H9 (cell line): ENCODE measurements around the gene SLC35F3. TPM values are rescaled to one million over a fixed set of nuclear protein-coding genes. Genes with fewer than 3 reads are reported as not detected.

Experiments
- DNase-seq: peaks from one replicate; pipeline ENCODE4 v3.0.0-alpha.2; 2017
- H2AFZ ChIP-seq: one replicate; pipeline ENCODE4 v1.6.1; 2013; ENCODE audit warnings: mild to moderate bottlenecking, low read length, control low read depth, moderate library complexity
- H2AK5ac ChIP-seq: 2 replicates; pipeline ENCODE4 v1.6.1; 2013; ENCODE audit warnings: low read length, control low read depth, mixed read lengths; ENCODE audit not compliant: insufficient read length
- H2BK120ac ChIP-seq: one replicate; pipeline ENCODE4 v1.6.1; 2013; ENCODE audit warnings: low read depth, mild to moderate bottlenecking, low read length, control low read depth, inconsistent platforms; ENCODE audit not compliant: poor library complexity, severe bottlenecking
- H2BK12ac ChIP-seq: 2 replicates; pipeline ENCODE4 v1.6.1; 2013; ENCODE audit warnings: low read length, control low read depth, mixed read lengths, low read depth; ENCODE audit not compliant: insufficient read length
- H2BK15ac ChIP-seq: 2 replicates; pipeline ENCODE4 v1.6.1; 2013; ENCODE audit warnings: low read depth, low read length, control low read depth
- H2BK20ac ChIP-seq: one replicate; pipeline ENCODE4 v1.6.1; 2013; ENCODE audit warnings: low read depth, mild to moderate bottlenecking, low read length, control low read depth, inconsistent platforms; ENCODE audit not compliant: poor library complexity, severe bottlenecking
- H2BK5ac ChIP-seq: 2 replicates; pipeline ENCODE4 v1.6.1; 2013; ENCODE audit warnings: low read length, control low read depth, mixed read lengths; ENCODE audit not compliant: insufficient read length
- H3K14ac ChIP-seq: 2 replicates; pipeline ENCODE4 v1.6.1; 2013; ENCODE audit warnings: low read length, control low read depth; ENCODE audit not compliant: insufficient read depth
- H3K18ac ChIP-seq: 2 replicates; pipeline ENCODE4 v1.6.1; 2013; ENCODE audit warnings: low read depth, mild to moderate bottlenecking, mixed read lengths, low read length, control low read depth; ENCODE audit not compliant: insufficient read length
- H3K23ac ChIP-seq: 2 replicates; pipeline ENCODE4 v1.6.1; 2013; ENCODE audit warnings: low read length, control low read depth, mixed read lengths, low read depth; ENCODE audit not compliant: insufficient read length
- H3K23me2 ChIP-seq: 2 replicates; pipeline ENCODE4 v1.6.1; 2013; ENCODE audit warnings: low read depth, mild to moderate bottlenecking, mixed read lengths, low read length, control low read depth; ENCODE audit not compliant: insufficient read length, poor library complexity, severe bottlenecking
- H3K27ac ChIP-seq: 2 replicates; pipeline ENCODE4 v1.5.1; 2013; ENCODE audit warnings: low read length, control low read depth, mixed read lengths, low read depth; ENCODE audit not compliant: insufficient read length
- H3K27me3 ChIP-seq: 2 replicates; pipeline ENCODE4 v1.6.1; 2013; ENCODE audit warnings: low read length, control low read depth, inconsistent platforms; ENCODE audit not compliant: insufficient read depth
- H3K4ac ChIP-seq: 2 replicates; pipeline ENCODE4 v1.6.1; 2013; ENCODE audit warnings: low read depth, mild to moderate bottlenecking, control low read depth, inconsistent platforms, low read length, moderate library complexity
- H3K4me1 ChIP-seq: 2 replicates; pipeline ENCODE4 v1.6.1; 2013; ENCODE audit warnings: low read length, control low read depth, inconsistent platforms; ENCODE audit not compliant: insufficient read depth
- H3K4me2 ChIP-seq: 2 replicates; pipeline ENCODE4 v1.6.1; 2013; ENCODE audit warnings: low read length, control low read depth, mixed read lengths; ENCODE audit not compliant: insufficient read length, insufficient read depth
- H3K56ac ChIP-seq: 2 replicates; pipeline ENCODE4 v1.6.1; 2013; ENCODE audit warnings: low read depth, mild to moderate bottlenecking, mixed read lengths, low read length, control low read depth; ENCODE audit not compliant: insufficient read length
- H3K79me1 ChIP-seq: 2 replicates; pipeline ENCODE4 v1.6.1; 2013; ENCODE audit warnings: low read depth, mild to moderate bottlenecking, moderate library complexity, low read length, control low read depth, inconsistent platforms; ENCODE audit not compliant: insufficient read depth, poor library complexity, severe bottlenecking
- H3K79me2 ChIP-seq: 2 replicates; pipeline ENCODE4 v1.6.1; 2013; ENCODE audit warnings: low read length, control low read depth, inconsistent platforms; ENCODE audit not compliant: insufficient read depth
- H3K9ac ChIP-seq: 2 replicates; pipeline ENCODE4 v1.6.1; 2013; ENCODE audit warnings: low read length, control low read depth, mixed read lengths; ENCODE audit not compliant: insufficient read length; ENCODE audit errors: extremely low read depth
- H3K9me3 ChIP-seq: one replicate; pipeline ENCODE4 v1.6.1; 2013; ENCODE audit warnings: low read depth, low read length, inconsistent platforms; ENCODE audit not compliant: control insufficient read depth
- H3T11ph ChIP-seq: one replicate; pipeline ENCODE4 v1.6.1; 2013; ENCODE audit warnings: mild to moderate bottlenecking, low read length, control low read depth, inconsistent platforms
- H4K20me1 ChIP-seq: one replicate; pipeline ENCODE4 v1.6.1; 2013; ENCODE audit not compliant: control insufficient read depth, insufficient read length, insufficient read depth
- H4K5ac ChIP-seq: 2 replicates; pipeline ENCODE4 v1.6.1; 2013; ENCODE audit warnings: low read depth, mild to moderate bottlenecking, mixed read lengths, low read length, control low read depth; ENCODE audit not compliant: insufficient read length
- H4K8ac ChIP-seq: replicated peaks from 2 replicates; pipeline ENCODE4 v1.6.1; 2013; ENCODE audit warnings: low read length, control low read depth, mixed read lengths, low read depth; ENCODE audit not compliant: insufficient read length
- H4K91ac ChIP-seq: 2 replicates; pipeline ENCODE4 v1.6.1; 2013; ENCODE audit warnings: low read depth, mild to moderate bottlenecking, moderate library complexity, mixed read lengths, low read length, control low read depth; ENCODE audit not compliant: insufficient read length
- H3K27ac Mint-ChIP-seq, 3 experiments: 2 replicates in 2 of 3; 3 replicates in 1 of 3; pipeline ENCODE4 v1.8.0; 2020 to 2021; ENCODE audit warnings: mixed read lengths in 3 of 3, mild to moderate bottlenecking in 1 of 3, moderate library complexity in 1 of 3
- H3K27me3 Mint-ChIP-seq: 2 replicates; pipeline ENCODE4 v1.8.0; 2021; ENCODE audit warnings: low read depth, mild to moderate bottlenecking, moderate library complexity, mixed read lengths
- H3K36me3 Mint-ChIP-seq, 3 experiments: 2 replicates in 2 of 3; 3 replicates in 1 of 3; pipeline ENCODE4 v1.8.0; 2020 to 2021; ENCODE audit warnings: low read depth in 3 of 3, mixed read lengths in 3 of 3; ENCODE audit not compliant: insufficient read depth in 1 of 3
- H3K4me1 Mint-ChIP-seq, 2 experiments: 2 replicates each; pipeline ENCODE4 v1.8.0; 2020; ENCODE audit warnings: mixed read lengths in 2 of 2
- H3K4me3 Mint-ChIP-seq, 2 experiments: 2 replicates in 1 of 2; 3 replicates in 1 of 2; pipeline ENCODE4 v1.8.0; 2020 to 2021; ENCODE audit warnings: mild to moderate bottlenecking in 2 of 2, mixed read lengths in 2 of 2, moderate library complexity in 1 of 2
- H3K9me3 Mint-ChIP-seq, 2 experiments: 2 replicates in 1 of 2; 3 replicates in 1 of 2; pipeline ENCODE4 v1.8.0; 2020; ENCODE audit warnings: mild to moderate bottlenecking in 2 of 2, mixed read lengths in 2 of 2, moderate library complexity in 1 of 2
- CTCF ChIP-seq: fragments of 200-600 bp; sonication (generic); conservative IDR thresholded peaks from 3 replicates; pipeline ENCODE4 v1.8.0; 2021; ENCODE audit warnings: antibody characterized with exemption, mild to moderate bottlenecking
- WGBS: extraction: QIAGEN DNeasy Blood & Tissue Kit; methylation state at CpG from one replicate; pipeline ENCODE4 v1.1.7; 2013; ENCODE audit warnings: missing lambda C conversion rate, low lambda C conversion rate, mixed read lengths; ENCODE audit not compliant: insufficient read length; ENCODE audit errors: extremely low coverage; 5-methylcytosine and 5-hydroxymethylcytosine counted together
- total RNA-seq: library from RNA; stranded (reverse); gene quantifications from 2 replicates; pipeline ENCODE4 v1.2.1, GENCODE V29; 2021

Gene SLC35F3
- total RNA-seq, 1 experiment from 2014 or later: 0.81 TPM

- no peak overlapping the region for H4K8ac ChIP-seq
- H3K23me2 ChIP-seq: no peaks in the 10 kb centered on the region
- H4K91ac ChIP-seq: no peak overlapping the region
- no peak overlapping the region for H2AFZ ChIP-seq
- Mint-ChIP-seq H3K36me3 (peaks cover 0 to 2% (median 0%) of the 10 kb centered on the region in 3 experiments; a peak in 1 of 7 replicates), H3K27ac (no peak overlapping the region), H3K4me1 (no peaks in the 10 kb centered on the region), H3K27me3 (no peaks in the 10 kb centered on the region; the same call in 1 of the 2 replicates), H3K4me3 (no peak overlapping the region), H3K9me3 (peaks cover 0 to 2% of the 10 kb centered on the region in 2 experiments; a peak in 1 of 5 replicates)
- no peak overlapping the region for H3K23ac ChIP-seq
- no peak overlapping the region for H3K27ac ChIP-seq
- H3T11ph ChIP-seq: no peak overlapping the region
- no peak overlapping the region for H2BK15ac ChIP-seq
- H2AK5ac ChIP-seq: no peak overlapping the region
- H3K79me1 ChIP-seq: no peaks in the 10 kb centered on the region
- DNase-seq: no peak
- H3K9me3 ChIP-seq: no peaks in the 10 kb centered on the region
- no peak overlapping the region for H3K18ac ChIP-seq
- no peak overlapping the region for H2BK20ac ChIP-seq
- H3K56ac ChIP-seq: no peak overlapping the region
- H3K14ac ChIP-seq: no peak overlapping the region
- H3K4me2 ChIP-seq: no peak overlapping the region
- H4K20me1 ChIP-seq: no peaks in the 10 kb centered on the region
- no peak for TF ChIP-seq CTCF
- H3K4me1 ChIP-seq: no peaks in the 10 kb centered on the region
- H3K79me2 ChIP-seq: no peaks in the 10 kb centered on the region
- no peak overlapping the region for H3K9ac ChIP-seq
- no peak overlapping the region for H2BK12ac ChIP-seq
- H2BK120ac ChIP-seq: no peak overlapping the region
- no peak overlapping the region for H2BK5ac ChIP-seq
- no peak overlapping the region for H3K4ac ChIP-seq
- no peak overlapping the region for H4K5ac ChIP-seq
- H3K27me3 ChIP-seq: no peaks in the 10 kb centered on the region
- no CpG with 5 or more reads among the region's 6 CpGs for WGBS
These were observed 398.0 kb downstream of the SLC35F3 start for GRCh38 chr1:234302354-234302962.
